Measurements from ENCODE around the gene TADA3.

The TADA3 gene

GRCh38 chr3:9809615-9810432 lies 17.6 kb upstream of the TADA3 start, which contains the start of gene TTLL3:
Gene TTLL3 (plus strand): TSS chr3:9810262. CDS start chr3:9810662, 400 bp downstream.
- DNase-seq (ENCODE audit: extremely low read depth in 1 of 2, low read depth in 1 of 2), result peak in 1 of 2 donors; percentile 17

GRCh38 chr3:9809239-9809614 lies 17.0 kb upstream of the TADA3 start:
- DNase-seq (ENCODE audit: extremely low read depth in 1 of 2, low read depth in 1 of 2), result no peak

DNA sequence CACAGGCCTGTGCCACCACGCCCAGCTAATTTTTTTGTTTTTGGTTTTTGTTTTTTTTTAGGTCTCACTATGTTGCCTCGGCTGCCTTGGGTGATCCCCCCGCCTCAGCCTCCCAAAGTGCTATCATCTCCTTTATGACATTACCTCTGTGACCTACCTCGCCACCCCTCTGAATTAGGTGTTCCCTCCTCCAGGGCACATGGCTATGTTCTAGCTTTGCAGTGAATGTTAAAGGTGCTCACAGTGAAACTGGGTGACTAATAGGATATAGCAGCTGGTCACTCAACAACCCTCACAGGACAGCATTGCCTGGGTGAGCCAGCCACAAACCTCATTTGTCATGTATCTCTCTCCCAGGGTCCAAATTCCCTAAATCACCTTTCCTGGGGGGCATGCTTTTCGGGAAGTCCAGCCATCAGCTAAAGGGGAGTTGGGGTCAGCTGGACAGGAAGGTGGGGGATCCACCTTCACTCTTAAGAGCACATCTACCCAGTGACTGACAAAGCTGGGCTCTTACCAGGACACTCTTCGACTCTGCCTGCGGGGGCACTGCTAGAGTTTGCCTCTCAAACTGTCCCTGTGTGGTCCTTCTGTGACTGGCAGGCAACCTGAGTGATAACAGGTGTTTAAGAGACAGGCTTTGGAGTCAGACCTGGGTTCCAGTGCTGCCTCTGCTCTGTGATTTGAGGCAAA lies 16.2 kb upstream of the TADA3 start:
- DNase-seq (ENCODE audit: extremely low read depth in 1 of 2, low read depth in 1 of 2), result peak in 1 of 2 donors; percentile 22

DNA sequence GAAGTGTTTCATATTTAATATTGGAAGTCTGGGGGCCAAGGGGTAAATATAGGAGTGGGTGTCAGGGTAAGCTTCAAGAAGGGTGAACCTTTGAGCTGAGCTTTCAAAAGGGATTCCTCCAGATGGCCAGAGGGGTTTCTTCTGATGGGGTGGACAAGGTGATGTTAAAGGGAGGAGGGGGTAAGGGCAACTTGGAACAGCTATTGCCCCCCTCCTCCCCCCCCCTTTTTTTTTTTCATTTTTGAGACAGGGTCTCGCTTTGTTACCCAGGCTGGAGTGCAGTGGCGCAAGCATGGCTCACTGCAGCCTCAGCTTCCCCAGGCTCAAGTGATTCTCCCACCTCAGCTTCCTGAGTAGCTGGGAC lies 15.7 kb upstream of the TADA3 start:
- DNase-seq (ENCODE audit: extremely low read depth in 1 of 2, low read depth in 1 of 2), result no peak

DNA sequence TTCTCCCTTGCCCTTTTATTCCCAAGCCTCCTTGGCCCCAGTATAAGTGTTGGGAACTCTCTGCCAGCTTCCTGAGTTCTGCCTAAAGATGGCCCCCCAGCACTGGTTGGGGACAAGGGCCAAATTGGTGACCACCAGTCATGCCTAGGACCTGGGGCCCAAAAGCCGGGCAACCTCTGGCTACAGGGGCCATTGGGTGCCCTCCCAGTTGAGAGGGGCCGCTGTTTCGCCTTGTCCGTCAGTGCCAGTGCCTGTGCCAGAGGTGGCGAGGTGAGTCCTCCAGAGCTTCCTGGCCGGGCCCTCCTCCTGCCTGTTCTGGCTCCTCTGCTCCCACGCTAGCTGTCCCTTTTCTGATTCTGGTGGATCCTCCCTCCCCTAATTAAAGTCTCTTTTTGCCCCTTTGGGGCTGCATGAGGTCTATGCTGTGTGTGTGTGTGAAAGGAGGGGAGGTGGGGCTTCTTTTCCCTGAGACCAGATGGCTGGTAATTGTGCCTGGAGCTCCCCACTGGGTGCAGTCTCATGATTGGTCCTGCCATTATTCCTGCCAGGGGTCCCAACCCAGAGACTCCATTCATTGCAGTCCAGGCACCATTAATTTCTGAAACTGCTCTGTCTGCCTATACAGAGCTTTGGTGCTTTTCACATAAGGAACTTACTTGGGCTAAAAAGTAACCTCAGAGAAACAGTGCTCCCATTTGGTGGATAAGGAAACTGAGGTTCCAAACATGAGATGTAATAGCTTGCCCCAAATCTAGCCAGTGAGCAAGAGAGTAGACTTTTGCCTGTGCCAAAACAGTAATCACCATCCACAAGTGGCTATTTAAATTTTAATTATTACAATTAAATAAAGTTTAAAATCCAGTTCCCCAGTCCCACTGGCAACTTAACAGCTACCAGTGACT lies 14.7 kb upstream of the TADA3 start:
- no peak for DNase-seq (ENCODE audit: extremely low read depth in 1 of 2, low read depth in 1 of 2)

DNA sequence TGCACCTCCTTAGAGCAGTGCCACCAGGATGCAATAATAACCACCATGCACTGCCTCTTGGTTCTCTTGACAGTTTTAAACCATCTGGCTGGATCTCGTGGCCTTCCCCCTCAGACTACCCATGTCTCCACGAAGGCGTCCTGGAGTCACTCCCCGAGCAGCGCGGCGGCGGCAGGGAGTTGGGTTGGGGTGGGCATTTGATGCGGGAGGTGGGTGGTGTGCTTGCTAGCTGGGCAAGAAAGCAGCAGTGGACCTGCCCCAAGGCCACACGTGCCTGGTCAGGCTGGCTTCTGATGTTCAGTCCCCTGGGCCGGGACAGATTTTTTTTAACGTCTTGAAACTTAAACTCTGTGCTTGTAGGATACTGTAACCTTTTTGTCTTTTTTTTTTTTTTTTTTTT lies 13.9 kb upstream of the TADA3 start:
- DNase-seq (ENCODE audit: extremely low read depth in 1 of 2, low read depth in 1 of 2), result no peak

DNA sequence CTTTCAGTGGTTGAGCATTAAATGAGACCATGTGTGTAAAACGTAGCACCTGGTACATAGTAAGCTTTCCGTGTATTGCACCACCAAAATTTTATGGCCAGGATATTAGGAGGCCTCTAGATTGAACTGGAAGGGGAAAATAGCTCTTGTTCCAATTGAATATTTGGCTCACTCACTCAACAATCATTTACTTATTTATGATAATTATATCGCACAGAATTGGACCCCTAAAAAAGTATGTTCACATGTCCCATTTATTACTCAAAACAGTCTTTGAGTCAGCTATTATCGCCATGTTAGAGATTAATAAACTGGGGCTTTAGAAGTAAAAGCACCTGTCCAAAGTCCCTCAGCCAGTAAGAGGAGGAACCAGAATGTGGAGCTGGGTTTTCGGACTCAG lies 12.7 kb upstream of the TADA3 start:
- no peak for DNase-seq (ENCODE audit: extremely low read depth in 1 of 2, low read depth in 1 of 2)

DNA sequence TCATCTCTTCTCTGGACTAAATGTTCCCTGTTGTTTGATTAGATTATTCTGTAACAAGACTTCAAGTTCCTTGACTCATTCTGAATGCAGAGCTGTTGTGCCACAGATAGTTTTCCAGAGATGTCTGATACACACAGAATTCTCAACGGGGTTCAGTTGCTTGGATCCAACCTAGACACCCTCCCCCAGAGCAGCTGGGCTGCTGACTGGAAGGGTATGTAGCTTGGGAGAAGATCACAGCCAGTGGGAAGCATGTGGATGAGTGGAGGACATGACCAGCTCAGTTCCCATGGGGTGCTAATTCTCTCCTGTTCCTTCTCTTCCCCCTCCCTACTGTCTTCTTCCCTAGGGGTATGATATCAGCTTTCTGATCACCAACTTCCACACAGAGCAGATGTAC lies 11.2 kb upstream of the TADA3 start:
- DNase-seq (ENCODE audit: extremely low read depth in 1 of 2, low read depth in 1 of 2), result no peak

DNA sequence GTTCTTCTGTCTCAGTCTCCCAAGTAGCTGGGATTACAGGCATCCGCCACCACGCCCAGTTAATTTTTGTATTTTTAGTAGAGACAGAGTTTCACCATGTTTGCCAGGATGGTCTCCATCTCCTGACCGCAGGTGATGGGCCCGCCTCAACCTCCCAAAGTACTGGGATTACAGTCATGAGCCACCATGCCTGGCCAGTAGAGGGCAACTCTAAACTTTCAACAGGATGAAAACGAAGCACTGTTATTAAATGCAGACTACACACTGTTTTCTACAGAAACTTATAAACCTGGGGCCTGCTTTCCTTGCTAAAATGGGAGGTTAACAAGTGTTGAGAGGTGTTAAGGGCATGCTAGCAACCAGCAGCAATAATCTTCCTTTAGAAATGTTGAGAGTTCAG lies 8.3 kb upstream of the TADA3 start:
- DNase-seq (ENCODE audit: extremely low read depth in 1 of 2, low read depth in 1 of 2), result no peak

DNA sequence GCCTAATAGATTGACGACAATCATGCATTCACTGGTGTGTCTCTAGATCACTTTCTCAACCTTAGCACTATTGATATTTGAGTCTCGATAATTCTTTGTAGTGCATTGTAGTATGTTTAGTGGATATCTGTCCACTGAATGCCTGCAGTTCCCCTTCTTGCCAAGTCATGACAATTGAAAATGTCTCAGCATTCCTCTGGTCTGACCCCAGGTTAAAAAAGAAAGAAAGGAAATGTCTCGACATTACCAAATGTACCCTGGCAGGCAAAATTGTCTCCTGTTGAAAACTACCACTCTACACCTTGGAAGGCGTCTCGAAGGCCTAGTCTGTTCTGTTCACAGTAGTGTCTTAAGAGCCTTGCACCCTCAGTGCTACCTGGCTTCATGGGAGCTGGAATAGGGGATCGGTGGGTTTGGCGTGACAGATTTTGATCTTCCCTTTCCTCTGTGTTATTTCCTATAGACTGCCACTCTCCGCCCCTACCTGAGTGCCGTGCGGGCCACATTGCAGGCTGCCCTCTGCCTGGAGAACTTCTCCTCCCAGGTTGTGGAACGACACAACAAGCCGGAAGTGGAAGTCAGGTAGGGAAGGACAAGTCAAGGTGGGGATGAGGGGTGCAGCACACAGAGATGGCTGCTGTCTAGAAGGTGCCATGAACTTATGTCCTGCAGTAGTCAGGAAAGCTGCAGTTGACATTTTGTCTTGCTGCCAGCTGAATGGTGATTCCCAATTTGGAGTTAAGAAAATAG lies 5.1 kb upstream of the TADA3 start:
- DNase-seq (ENCODE audit: extremely low read depth in 1 of 2, low read depth in 1 of 2), result no peak

- no peak for DNase-seq (ENCODE audit: extremely low read depth in 1 of 2, low read depth in 1 of 2)
Measured at GRCh38 chr3:9795207-9795606, 2.9 kb upstream of the TADA3 start.

GRCh38 chr3:9794400-9794799 lies 2.1 kb upstream of the TADA3 start:
- no peak for DNase-seq (ENCODE audit: extremely low read depth in 1 of 2, low read depth in 1 of 2)

GRCh38 chr3:9793161-9793781 lies 998 bp upstream of the TADA3 start:
- no peak for DNase-seq (ENCODE audit: extremely low read depth in 1 of 2, low read depth in 1 of 2)

DNA sequence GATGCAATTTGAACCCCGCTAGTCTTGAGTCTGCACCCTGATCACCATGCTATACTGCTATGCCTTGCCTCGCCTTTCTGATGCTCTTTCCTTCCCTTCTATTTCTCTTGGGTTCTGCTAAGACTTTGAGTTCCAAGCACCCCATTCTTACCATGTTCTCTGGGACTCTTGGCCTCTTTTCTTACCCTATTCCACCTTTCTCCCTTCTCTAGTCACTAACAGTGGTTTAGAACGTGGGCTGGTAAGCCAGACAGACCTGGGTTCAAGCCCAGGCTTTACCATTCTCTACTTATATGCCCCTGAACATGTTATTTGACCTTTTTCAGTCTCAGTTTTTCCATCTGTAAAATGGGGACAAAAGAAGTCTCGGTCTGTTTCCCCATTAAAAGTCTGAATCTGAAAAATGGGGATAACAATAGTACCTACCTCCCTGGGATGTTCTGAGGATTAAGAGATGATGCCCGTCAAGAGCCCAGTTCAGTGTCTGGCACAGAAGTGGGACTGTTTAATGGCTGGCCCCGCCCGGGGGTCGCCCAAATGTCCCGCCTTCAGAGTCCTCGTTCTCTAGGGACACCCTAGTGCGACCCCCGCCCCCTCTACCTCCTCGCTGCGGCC lies 376 bp downstream of the TADA3 start:
- DNase-seq (ENCODE audit: extremely low read depth in 1 of 2, low read depth in 1 of 2), result no peak

- DNase-seq (ENCODE audit: extremely low read depth in 1 of 2, low read depth in 1 of 2), result no peak
Measured at GRCh38 chr3:9791127-9791526, 1.1 kb downstream of the TADA3 start.

- DNase-seq (ENCODE audit: extremely low read depth in 1 of 2, low read depth in 1 of 2), result no peak
Measured at GRCh38 chr3:9787714-9788113, 4.6 kb downstream of the TADA3 start.

GRCh38 chr3:9786825-9787669 lies 5.2 kb downstream of the TADA3 start:
- DNase-seq (ENCODE audit: extremely low read depth in 1 of 2, low read depth in 1 of 2), result no peak

DNA sequence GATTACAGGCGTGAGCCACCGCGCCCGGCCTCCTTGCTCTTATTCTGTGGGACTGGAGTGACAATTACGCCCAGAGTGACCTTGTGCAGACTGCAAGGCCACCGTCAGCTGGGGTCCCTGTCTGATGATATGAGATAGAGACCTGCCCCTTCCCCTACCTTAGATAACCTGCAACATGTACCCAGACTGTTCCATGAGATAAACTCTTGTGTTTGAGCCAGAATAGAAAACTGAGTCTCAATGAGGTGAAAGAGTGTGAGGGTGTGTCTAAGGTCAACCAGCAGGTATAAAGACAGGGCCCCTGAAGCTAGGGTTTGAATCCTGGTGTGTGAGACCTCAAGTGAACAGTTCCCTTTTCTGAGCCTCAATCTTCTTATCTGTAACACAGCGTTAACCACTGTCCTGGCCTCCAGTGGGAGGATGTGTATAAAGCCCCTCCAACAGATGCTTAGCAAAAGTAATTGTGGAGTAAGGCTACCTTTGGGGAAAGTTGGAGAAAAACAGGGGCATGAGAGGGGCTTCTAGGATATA lies 6.0 kb downstream of the TADA3 start:
- no peak for DNase-seq (ENCODE audit: extremely low read depth in 1 of 2, low read depth in 1 of 2)

DNA sequence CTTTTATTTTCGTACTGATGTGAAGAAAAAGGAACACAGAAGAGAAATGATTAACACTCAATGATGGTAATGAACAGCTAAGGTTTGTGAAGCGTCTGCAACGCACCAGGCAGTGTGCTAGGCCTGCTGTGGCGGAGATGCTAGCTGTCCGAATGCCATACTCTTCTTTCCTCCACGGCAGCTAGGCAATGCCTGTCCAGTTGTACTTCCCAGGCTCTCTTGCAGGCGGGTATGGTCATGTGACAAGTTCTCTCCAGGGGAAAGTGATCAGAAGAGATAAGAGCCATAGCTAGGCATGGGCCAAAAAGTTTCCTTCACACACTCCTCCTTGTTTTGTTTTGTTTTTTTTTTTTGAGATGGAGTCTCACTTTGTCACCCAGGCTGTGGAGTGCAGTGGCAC lies 6.7 kb downstream of the TADA3 start:
- DNase-seq (ENCODE audit: extremely low read depth in 1 of 2, low read depth in 1 of 2), result no peak
